ENCODE measurements around the gene ITIH4. TPM values are rescaled to one million over a fixed set of nuclear protein-coding genes. Genes with fewer than 3 reads are reported as not detected.

Gene ITIH4
- total RNA-seq, 1 donor from 2014 or later = 26.9 TPM

DNA sequence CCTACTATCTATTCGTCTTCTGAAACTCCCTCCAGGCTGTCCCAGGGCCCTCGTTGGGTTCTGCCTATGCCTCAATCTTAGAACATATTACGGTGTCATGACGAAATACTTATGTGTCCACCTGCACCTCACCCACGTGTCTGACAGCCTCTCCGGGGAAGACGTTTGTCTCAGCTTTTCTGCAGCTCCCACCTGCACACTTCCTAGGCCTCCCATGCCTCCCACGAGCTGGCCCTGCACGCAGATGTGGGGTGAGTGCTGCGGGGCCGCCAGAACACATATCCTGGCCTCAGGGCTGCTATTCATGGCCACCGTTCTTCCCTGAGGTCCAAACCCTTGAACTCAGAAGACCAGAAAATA, 11.5 kb upstream of the ITIH4 start:
- ATAC-seq = no peak
- Histone ChIP-seq H3K27ac (no peak overlapping the region), H3K4me3 (no peak overlapping the region), H3K36me3 (peaks cover 24% of the 10 kb centered on the region), H3K27me3 (no peaks in the 10 kb centered on the region), H3K9me3 (no peaks in the 10 kb centered on the region), H3K4me1 (peaks cover 33% of the 10 kb centered on the region)
- intact Hi-C loops (cut with DNase I) = no loop called here
- DNase-seq = no peak
- TF ChIP-seq, protein P1, sequence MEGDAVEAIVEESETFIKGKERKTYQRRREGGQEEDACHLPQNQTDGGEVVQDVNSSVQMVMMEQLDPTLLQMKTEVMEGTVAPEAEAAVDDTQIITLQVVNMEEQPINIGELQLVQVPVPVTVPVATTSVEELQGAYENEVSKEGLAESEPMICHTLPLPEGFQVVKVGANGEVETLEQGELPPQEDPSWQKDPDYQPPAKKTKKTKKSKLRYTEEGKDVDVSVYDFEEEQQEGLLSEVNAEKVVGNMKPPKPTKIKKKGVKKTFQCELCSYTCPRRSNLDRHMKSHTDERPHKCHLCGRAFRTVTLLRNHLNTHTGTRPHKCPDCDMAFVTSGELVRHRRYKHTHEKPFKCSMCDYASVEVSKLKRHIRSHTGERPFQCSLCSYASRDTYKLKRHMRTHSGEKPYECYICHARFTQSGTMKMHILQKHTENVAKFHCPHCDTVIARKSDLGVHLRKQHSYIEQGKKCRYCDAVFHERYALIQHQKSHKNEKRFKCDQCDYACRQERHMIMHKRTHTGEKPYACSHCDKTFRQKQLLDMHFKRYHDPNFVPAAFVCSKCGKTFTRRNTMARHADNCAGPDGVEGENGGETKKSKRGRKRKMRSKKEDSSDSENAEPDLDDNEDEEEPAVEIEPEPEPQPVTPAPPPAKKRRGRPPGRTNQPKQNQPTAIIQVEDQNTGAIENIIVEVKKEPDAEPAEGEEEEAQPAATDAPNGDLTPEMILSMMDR (IDR thresholded peaks at IDR 0.05) = no peak

DNA sequence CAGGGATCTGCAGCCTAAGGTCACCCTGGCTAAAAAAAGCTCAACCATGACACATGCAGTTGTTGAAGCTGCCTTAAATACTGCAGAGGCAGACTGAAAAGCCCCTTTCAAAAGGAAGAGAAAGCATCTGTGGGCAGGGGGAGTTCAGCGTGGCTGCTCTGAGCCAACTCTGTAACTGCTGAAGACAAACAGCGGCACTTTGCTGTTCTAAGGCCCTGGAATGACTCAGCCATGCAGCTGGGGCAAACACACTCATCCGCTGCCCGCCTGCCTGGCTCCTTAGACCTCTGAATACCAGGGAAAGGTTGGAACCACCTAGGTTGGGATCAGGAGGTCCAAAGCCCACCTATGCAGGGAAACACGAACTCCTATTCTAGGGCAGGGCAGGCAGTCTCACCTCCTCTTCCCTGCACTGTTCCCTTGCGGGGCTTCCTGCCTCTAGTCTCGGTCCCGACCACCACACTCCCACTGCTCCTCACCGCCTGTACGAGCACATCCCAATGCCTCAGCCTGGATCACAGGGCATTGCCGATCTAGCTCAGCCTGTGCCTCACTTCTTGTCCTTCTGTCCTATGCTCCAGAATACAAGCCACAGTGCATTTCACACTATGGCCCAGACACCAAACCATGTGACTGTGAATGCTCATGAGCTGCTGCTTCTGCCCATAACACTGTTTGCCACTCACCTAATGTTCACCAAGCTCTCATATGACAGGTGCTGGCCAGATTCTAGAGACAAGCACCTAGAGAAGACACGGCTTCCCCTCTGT, 10.9 kb upstream of the ITIH4 start:
- ATAC-seq (no peak), DNase-seq (no peak)
- intact Hi-C loops (cut with DNase I) = no loop called here
- H3K9me3 ChIP-seq = no peaks in the 10 kb centered on the region
- peaks cover 33% of the 10 kb centered on the region for H3K4me1 ChIP-seq
- H3K27ac ChIP-seq = no peak overlapping the region
- TF ChIP-seq, protein P1 (IDR thresholded peaks at IDR 0.05) = no peak
- H3K36me3 ChIP-seq = peaks cover 27% of the 10 kb centered on the region
- H3K4me3 ChIP-seq = no peak overlapping the region
- no peaks in the 10 kb centered on the region for H3K27me3 ChIP-seq

DNA sequence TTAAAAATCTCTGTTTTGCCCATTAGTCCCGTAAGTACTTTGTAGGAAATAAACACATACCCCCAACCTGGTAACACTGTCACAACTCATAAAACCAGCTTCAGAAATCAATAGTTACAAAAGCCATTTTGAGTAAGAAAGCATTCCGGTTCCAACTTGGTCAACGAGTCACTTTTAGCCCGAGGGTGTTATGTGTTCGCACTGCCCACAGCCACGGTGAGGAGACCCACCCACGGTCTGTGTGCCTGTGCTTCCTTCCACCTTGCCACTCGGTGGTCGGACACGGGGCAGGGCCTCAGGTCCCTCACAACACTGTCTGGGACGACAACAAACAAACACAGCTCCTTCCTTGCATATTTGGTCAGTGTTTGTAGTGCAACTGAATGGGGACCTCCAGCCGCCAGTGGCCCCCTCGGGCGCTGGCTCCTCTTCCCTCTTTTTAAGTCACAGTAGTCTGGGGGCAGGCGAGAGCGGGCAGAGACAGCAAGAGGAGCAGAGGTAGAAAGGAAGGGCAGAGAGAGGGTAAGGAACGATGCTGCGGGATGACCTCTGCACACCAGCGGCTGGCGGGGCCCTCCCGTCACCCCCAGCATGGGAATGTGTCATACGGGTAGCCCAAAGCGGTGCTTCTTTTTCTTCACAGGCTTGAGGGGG, 9.5 kb upstream of the ITIH4 start:
- DNase-seq (no peak), ATAC-seq (no peak)
- H3K27ac ChIP-seq = no peak overlapping the region
- H3K36me3 ChIP-seq = peaks cover 33% of the 10 kb centered on the region
- TF ChIP-seq, protein P1 (IDR thresholded peaks at IDR 0.05) = no peak
- no peaks in the 10 kb centered on the region for H3K27me3 ChIP-seq
- no peak overlapping the region for H3K4me3 ChIP-seq
- peaks cover 32% of the 10 kb centered on the region for H3K4me1 ChIP-seq
- intact Hi-C loops (cut with DNase I) = no loop called here
- no peaks in the 10 kb centered on the region for H3K9me3 ChIP-seq

DNA sequence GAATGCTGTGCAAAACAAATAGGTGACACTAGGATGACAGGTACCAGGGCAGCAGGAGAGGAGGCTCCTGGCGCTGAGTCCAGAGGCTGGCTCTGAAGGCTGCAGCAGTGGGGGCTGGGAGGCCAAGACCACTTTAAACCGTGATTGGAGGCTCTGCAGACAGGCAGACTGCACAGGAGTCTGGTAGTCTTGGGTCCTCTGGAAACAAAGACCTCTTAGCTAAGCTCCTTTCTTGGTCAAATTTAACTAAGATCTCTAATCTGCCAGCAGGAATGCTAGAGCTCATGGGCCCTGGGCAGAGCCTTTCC, 8.8 kb upstream of the ITIH4 start:
- ATAC-seq (no peak), DNase-seq (no peak)
- H3K9me3 ChIP-seq = no peaks in the 10 kb centered on the region
- H3K27ac ChIP-seq = no peak overlapping the region
- TF ChIP-seq, protein P1 (IDR thresholded peaks at IDR 0.05) = no peak
- H3K4me3 ChIP-seq = no peak overlapping the region
- intact Hi-C loops (cut with DNase I) = no loop called here
- peaks cover 24% of the 10 kb centered on the region for H3K4me1 ChIP-seq
- H3K36me3 ChIP-seq = peaks cover 33% of the 10 kb centered on the region
- H3K27me3 ChIP-seq = no peaks in the 10 kb centered on the region

DNA sequence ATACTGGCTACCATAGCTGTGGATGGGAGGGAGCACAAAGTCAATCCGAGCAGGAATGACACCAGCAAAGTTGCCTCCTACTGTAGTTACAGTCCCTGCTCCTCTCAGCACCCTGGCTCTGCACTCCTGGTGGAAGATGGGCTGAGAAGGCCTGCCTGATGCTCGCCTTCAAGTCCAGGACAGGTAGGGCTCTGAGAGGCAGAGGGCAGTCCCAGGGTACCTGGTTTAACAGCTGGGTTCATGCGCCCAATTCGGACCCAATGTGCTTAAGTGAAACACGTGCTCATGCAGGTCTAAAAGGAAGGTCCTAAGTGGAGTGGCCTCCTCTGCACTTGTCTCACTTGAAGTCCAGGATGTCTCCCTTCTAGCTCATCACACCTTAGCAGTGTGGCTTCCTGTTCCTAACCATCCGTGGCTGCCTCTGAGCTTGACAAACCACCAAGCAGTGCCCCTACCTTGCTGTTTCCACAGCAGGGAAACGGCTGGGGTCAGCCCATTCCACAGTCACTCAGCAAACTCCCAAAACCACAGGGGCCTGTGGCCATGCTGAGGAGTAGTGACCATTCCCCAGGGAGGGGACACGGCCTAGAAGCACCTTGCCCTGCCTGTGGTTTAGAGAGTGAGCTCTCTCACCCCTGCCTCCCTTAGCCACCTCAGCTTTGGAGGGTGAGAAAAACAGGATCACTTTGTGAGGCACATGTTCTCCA, 8.2 kb upstream of the ITIH4 start:
- intact Hi-C loops (cut with DNase I) = no loop called here
- Histone ChIP-seq H3K4me1 (peaks cover 19% of the 10 kb centered on the region), H3K36me3 (peaks cover 33% of the 10 kb centered on the region), H3K27me3 (no peaks in the 10 kb centered on the region), H3K27ac (no peak overlapping the region), H3K9me3 (no peaks in the 10 kb centered on the region), H3K4me3 (no peak overlapping the region)
- DNase-seq (no peak), ATAC-seq (no peak)
- TF ChIP-seq, protein P1 (IDR thresholded peaks at IDR 0.05) = no peak

Measured in upper lobe of right lung (tissue), 1 donor.